ENCODE data around the gene ABCF1. TPM values are rescaled to one million over a fixed set of nuclear protein-coding genes. Genes with fewer than 3 reads are reported as not detected.
A peak's percentile ranks its signal among the peaks of the same experiment; 100 is the strongest.

ABCF1 gene
- total RNA-seq, 1 donor from 2014 or later = 112 TPM

DNA sequence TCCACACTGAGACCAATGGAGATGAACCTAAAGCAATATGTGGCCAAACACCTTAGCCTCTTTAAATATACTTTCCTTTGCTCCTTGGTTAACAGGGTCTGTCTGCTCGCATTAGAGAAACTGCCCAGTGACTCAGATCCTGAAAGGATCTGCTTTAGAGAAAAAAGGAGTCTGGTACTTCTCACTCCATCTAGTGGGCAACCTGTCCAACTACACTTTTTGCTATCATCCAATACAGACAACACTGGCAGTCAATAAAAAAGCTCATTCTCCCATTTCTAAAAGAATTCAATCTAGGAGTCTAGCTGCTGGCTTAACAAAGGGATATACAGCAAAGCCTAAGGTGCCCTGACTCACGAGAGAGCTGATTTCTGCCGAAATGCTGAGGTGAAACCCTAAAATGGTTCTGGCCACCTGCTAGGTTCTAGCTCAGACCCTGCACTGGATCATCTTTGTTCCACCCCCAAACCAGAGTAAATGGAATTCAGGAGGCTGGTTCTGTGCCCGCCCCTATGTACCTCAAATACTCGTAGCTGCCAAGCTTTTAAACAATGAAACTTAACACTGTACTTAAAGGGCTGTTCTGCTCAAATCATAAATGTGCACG lies 26.5 kb upstream of the ABCF1 start:
- DNase-seq (ENCODE audit: low spot score) = no peak
- H3K4me1 Mint-ChIP-seq (ENCODE audit: low read depth) = peaks cover 30% of the 10 kb centered on the region
- no peak overlapping the region for H3K4me3 Mint-ChIP-seq (ENCODE audit: low read depth)
- peaks cover 32% of the 10 kb centered on the region for H3K36me3 Mint-ChIP-seq (ENCODE audit: low read depth)
- no peak overlapping the region for H3K27ac Mint-ChIP-seq
- no peaks in the 10 kb centered on the region for H3K27me3 Mint-ChIP-seq (ENCODE audit: low read depth)
- intact Hi-C loops (cut with micrococcal nuclease) = loop anchor here (1.0 to 5.0 kb wide), 2 partner anchors 53 to 61 kb away; no protein-coding TSS in a partner anchor
- no peaks in the 10 kb centered on the region for H3K9me3 Mint-ChIP-seq

- Mint-ChIP-seq H3K4me3 (ENCODE audit: low read depth) (no peak overlapping the region), H3K9me3 (no peaks in the 10 kb centered on the region), H3K27me3 (ENCODE audit: low read depth) (no peaks in the 10 kb centered on the region), H3K27ac (no peak overlapping the region), H3K36me3 (ENCODE audit: low read depth) (peaks cover 56% of the 10 kb centered on the region), H3K4me1 (ENCODE audit: low read depth) (peaks cover 20% of the 10 kb centered on the region)
- DNase-seq (ENCODE audit: low spot score) = no peak
- intact Hi-C loops (cut with micrococcal nuclease) = no loop called here
These were observed 23.8 kb upstream of the ABCF1 start for GRCh38 chr6:30547454-30547853.

- intact Hi-C loops (cut with micrococcal nuclease) = no loop called here
- H3K9me3 Mint-ChIP-seq = no peaks in the 10 kb centered on the region
- no peak for DNase-seq (ENCODE audit: low spot score)
- peak overlapping the region; percentile 4 for H3K27ac Mint-ChIP-seq
- H3K36me3 Mint-ChIP-seq (ENCODE audit: low read depth) = peaks cover 65% of the 10 kb centered on the region
- H3K4me3 Mint-ChIP-seq (ENCODE audit: low read depth) = no peak overlapping the region
- no peaks in the 10 kb centered on the region for H3K27me3 Mint-ChIP-seq (ENCODE audit: low read depth)
- peaks cover 12% of the 10 kb centered on the region for H3K4me1 Mint-ChIP-seq (ENCODE audit: low read depth)
These were observed 22.9 kb upstream of the ABCF1 start for GRCh38 chr6:30548375-30548774.

GRCh38 chr6:30554404-30554803 lies 16.8 kb upstream of the ABCF1 start:
- Mint-ChIP-seq H3K4me3 (ENCODE audit: low read depth) (peak overlapping the region; percentile 98), H3K9me3 (no peaks in the 10 kb centered on the region), H3K27ac (no peak overlapping the region), H3K27me3 (ENCODE audit: low read depth) (no peaks in the 10 kb centered on the region), H3K36me3 (ENCODE audit: low read depth) (peaks cover 70% of the 10 kb centered on the region), H3K4me1 (ENCODE audit: low read depth) (peaks cover 19% of the 10 kb centered on the region)
- intact Hi-C loops (cut with micrococcal nuclease) = no loop called here
- no peak for DNase-seq (ENCODE audit: low spot score)

DNA sequence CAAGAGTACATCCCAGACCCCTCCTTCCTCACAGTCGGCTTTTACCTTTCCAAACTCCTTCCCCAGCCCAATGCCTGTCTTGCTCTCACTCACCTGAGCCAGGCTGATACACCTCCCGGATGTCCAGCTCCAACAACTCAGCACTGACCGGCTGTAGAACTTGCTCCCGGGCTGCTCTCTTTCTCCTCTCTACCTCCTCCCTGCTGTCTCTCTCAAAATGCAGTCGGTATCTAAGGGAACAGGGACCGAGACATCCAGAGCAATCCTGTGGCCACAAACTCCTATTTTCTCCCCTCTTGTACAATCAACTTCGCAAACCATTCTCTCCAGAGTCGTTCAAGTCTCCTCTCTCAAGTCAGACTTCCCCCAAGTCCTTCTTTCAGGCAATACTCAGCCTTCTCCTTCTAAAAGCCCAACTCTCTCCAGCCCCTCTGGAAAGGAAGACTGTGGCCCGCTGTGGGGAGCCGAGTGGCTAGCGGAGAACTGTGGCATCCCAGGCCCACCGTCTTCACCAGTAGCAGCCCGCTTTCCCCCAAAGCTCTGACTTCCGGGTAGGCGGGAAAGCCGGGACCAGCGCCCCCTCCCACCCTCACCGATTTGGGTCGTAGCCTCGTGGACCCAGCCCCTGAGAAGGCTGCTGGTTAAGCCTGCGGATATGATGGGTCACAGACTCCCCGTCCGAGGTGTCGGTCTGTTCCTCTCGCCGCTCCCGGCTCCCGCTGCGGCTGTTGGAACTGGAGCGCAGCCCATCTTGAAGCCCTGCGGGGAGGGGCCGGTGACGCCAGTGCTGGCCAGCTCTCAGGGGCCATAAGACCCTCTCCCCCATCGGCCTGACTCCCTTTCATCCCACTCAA lies 16.1 kb upstream of the ABCF1 start:
- H3K9me3 Mint-ChIP-seq = no peaks in the 10 kb centered on the region
- peak overlapping the region; percentile 98 for H3K4me3 Mint-ChIP-seq (ENCODE audit: low read depth)
- peaks cover 72% of the 10 kb centered on the region for H3K36me3 Mint-ChIP-seq (ENCODE audit: low read depth)
- intact Hi-C loops (cut with micrococcal nuclease) = loop anchor here (5.0 kb wide), 1 partner anchor 132 kb away; the partner anchor contains the start of gene PPP1R18
- no peak for DNase-seq (ENCODE audit: low spot score)
- H3K27ac Mint-ChIP-seq = peak overlapping the region; percentile 100
- H3K4me1 Mint-ChIP-seq (ENCODE audit: low read depth) = peaks cover 22% of the 10 kb centered on the region
- H3K27me3 Mint-ChIP-seq (ENCODE audit: low read depth) = no peaks in the 10 kb centered on the region

DNA sequence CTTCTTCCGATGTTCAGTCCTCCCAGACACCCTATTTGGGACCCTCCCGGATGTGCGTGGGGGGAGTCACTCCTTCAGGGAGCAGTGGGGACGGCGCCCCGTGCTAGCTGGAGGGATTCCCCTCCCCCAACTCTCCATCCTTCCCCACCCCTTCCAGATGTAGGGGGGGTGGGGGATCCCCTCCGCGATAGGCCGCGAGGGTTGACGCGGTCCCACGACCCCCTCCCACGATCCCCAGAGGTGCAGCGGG lies 15.5 kb upstream of the ABCF1 start:
- peaks cover 71% of the 10 kb centered on the region for H3K36me3 Mint-ChIP-seq (ENCODE audit: low read depth)
- H3K9me3 Mint-ChIP-seq = no peaks in the 10 kb centered on the region
- no peaks in the 10 kb centered on the region for H3K27me3 Mint-ChIP-seq (ENCODE audit: low read depth)
- H3K27ac Mint-ChIP-seq = peak overlapping the region; percentile 100
- peak overlapping the region; percentile 98 for H3K4me3 Mint-ChIP-seq (ENCODE audit: low read depth)
- H3K4me1 Mint-ChIP-seq (ENCODE audit: low read depth) = peaks cover 22% of the 10 kb centered on the region
- intact Hi-C loops (cut with micrococcal nuclease) = loop anchor here (1.0 to 5.0 kb wide), 2 partner anchors 16 to 132 kb away; partner anchors contain the start of genes ABCF1 and PPP1R18
- DNase-seq (ENCODE audit: low spot score) = no peak

- DNase-seq (ENCODE audit: low spot score) = peak; percentile 96
- peaks cover 66% of the 10 kb centered on the region for H3K36me3 Mint-ChIP-seq (ENCODE audit: low read depth)
- peak within 1 kb of the TSS; percentile 100 for H3K27ac Mint-ChIP-seq
- H3K4me3 Mint-ChIP-seq (ENCODE audit: low read depth) = peak within 1 kb of the TSS; percentile 98
- H3K4me1 Mint-ChIP-seq (ENCODE audit: low read depth) = peaks cover 22% of the 10 kb centered on the region
- no peaks in the 10 kb centered on the region for H3K27me3 Mint-ChIP-seq (ENCODE audit: low read depth)
- intact Hi-C loops (cut with micrococcal nuclease) = loop anchor here (1.0 to 5.0 kb wide), 2 partner anchors 15 to 131 kb away; partner anchors contain the start of genes ABCF1 and PPP1R18
- no peaks in the 10 kb centered on the region for H3K9me3 Mint-ChIP-seq
These were observed 15.0 kb upstream of the ABCF1 start, which contains the start of gene GNL1 for GRCh38 chr6:30556066-30556905. Gene GNL1 (minus strand): TSS chr6:30556489. CDS start chr6:30556203, 286 bp downstream.

- H3K36me3 Mint-ChIP-seq (ENCODE audit: low read depth) = peaks cover 64% of the 10 kb centered on the region
- H3K9me3 Mint-ChIP-seq = no peaks in the 10 kb centered on the region
- peak within 1 kb of the TSS; percentile 100 for H3K27ac Mint-ChIP-seq
- no peaks in the 10 kb centered on the region for H3K27me3 Mint-ChIP-seq (ENCODE audit: low read depth)
- DNase-seq (ENCODE audit: low spot score) = peak; percentile 86
- H3K4me3 Mint-ChIP-seq (ENCODE audit: low read depth) = peak within 1 kb of the TSS; percentile 98
- H3K4me1 Mint-ChIP-seq (ENCODE audit: low read depth) = peaks cover 22% of the 10 kb centered on the region
- intact Hi-C loops (cut with micrococcal nuclease) = loop anchor here (1.0 to 5.0 kb wide), 5 partner anchors 14 to 163 kb away; partner anchors contain the start of genes ABCF1, C6orf136, MRPS18B and PPP1R10
These were observed 14.1 kb upstream of the ABCF1 start, which contains the start of gene PRR3 for GRCh38 chr6:30556906-30557682. Gene PRR3 (plus strand): TSS chr6:30557295. CDS start chr6:30557345, 50 bp downstream.

DNA sequence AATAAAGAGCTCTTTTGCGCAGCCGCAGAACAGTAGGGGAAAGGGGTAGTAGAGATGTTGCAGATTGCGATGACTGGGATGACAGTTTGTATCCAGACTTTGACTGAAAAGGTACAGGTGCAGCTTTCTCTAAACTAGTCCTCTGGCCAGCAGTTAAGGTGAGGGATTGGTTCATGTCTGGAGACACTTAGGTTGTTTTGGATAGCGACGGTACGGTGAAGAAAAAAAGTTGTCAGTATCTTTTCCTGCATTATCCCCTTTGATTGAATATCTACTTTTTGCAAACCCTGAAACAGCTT lies 13.6 kb upstream of the ABCF1 start:
- Mint-ChIP-seq H3K4me1 (ENCODE audit: low read depth) (peaks cover 22% of the 10 kb centered on the region), H3K27me3 (ENCODE audit: low read depth) (no peaks in the 10 kb centered on the region), H3K9me3 (no peaks in the 10 kb centered on the region), H3K27ac (peak overlapping the region; percentile 100), H3K4me3 (ENCODE audit: low read depth) (peak overlapping the region; percentile 98), H3K36me3 (ENCODE audit: low read depth) (peaks cover 64% of the 10 kb centered on the region)
- DNase-seq (ENCODE audit: low spot score) = no peak
- intact Hi-C loops (cut with micrococcal nuclease) = loop anchor here (1.0 to 5.0 kb wide), 4 partner anchors 60 to 163 kb away; partner anchors contain the start of genes C6orf136, MRPS18B, PPP1R10 and PPP1R18

- Mint-ChIP-seq H3K27me3 (ENCODE audit: low read depth) (no peaks in the 10 kb centered on the region), H3K27ac (no peak overlapping the region), H3K4me3 (ENCODE audit: low read depth) (no peak overlapping the region), H3K36me3 (ENCODE audit: low read depth) (peaks cover 59% of the 10 kb centered on the region), H3K9me3 (no peaks in the 10 kb centered on the region), H3K4me1 (ENCODE audit: low read depth) (peaks cover 16% of the 10 kb centered on the region)
- intact Hi-C loops (cut with micrococcal nuclease) = no loop called here
- no peak for DNase-seq (ENCODE audit: low spot score)
These were observed 10.3 kb upstream of the ABCF1 start for GRCh38 chr6:30560930-30561329.

DNA sequence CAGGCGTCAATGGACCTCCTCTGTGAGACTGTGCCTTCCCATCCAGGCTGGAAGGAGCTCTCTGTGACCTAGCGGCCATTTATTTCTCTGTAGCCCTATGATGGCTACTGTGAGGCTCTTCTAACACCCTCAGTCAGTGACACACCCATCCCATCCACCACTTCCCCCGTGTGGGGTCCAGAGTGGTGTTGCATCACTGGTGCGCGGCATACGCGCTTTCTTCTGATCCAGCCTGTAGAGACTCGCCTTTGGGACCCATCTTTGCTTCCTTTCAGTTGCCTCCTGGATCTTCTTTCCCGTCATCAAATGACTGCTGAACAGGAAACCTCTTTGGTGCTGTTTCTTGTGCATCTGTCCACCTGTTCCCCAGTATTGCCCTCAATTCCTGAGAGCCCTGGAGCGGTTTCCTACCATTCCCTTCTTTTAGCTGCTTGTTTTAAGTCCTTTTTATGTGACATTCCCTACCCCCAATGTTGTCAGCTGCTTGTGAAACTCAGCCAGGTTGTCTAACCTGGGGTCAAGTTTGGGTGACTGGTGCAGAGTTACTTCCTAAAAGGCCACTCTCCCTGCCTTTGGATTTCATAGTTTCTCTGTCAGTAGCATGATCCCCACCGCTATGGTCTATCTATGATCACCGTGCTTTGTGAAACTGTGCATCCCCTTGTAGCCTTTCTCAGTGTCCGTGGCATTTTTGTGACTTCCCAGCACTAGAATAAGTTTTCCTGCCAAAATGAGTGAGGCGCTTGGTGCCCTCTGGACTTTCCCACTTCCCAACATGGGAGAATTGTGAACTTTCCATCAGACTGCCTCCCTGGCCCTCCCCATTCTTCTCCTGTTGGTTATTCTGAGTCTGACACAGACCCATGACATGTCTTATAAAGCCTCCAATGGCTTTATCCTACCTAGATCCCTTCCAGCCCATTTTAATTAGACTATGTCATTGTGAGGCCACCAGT lies 8.5 kb upstream of the ABCF1 start:
- DNase-seq (ENCODE audit: low spot score) = no peak

More for the DNA sequence above, 8.5 kb upstream of the ABCF1 start:
- Mint-ChIP-seq H3K27ac (no peak overlapping the region), H3K36me3 (ENCODE audit: low read depth) (peaks cover 52% of the 10 kb centered on the region), H3K27me3 (ENCODE audit: low read depth) (no peaks in the 10 kb centered on the region), H3K4me1 (ENCODE audit: low read depth) (peaks cover 17% of the 10 kb centered on the region), H3K9me3 (no peaks in the 10 kb centered on the region), H3K4me3 (ENCODE audit: low read depth) (no peak overlapping the region)
- intact Hi-C loops (cut with micrococcal nuclease) = no loop called here

Measured in activated T-helper 2 cell treated with anti-CD3 and anti-CD28 coated beads, Interferon-gamma antibody, Interleukin-2, Interleukin-4, amounts not matched to agents 10 μg/mL and 5 μg/mL and 100 μg/mL, durations not matched to agents 14 hours and 24 hours and 36 hours (primary cell).